Measurements from ENCODE around the gene MERTK. TPM values are rescaled to one million over a fixed set of nuclear protein-coding genes. Genes with fewer than 3 reads are reported as not detected.

MERTK gene
- total and polyA plus RNA-seq, 2 donors from 2014 or later: 9.2 to 32.2 TPM

GRCh38 chr2:111966241-111966640 lies 67.8 kb downstream of the MERTK start:
- Histone ChIP-seq H3K27ac (ENCODE audit: low read depth in 2 of 2, low read length in 2 of 2) (no peak overlapping the region), H3K9ac (ENCODE audit: low read length in 3 of 3) (no peak overlapping the region), H3K9me3 (ENCODE audit: control insufficient read depth in 2 of 3, insufficient read depth in 1 of 3, low read length in 3 of 3) (no peaks in the 10 kb centered on the region), H3K4me1 (ENCODE audit: control insufficient read depth in 2 of 3, insufficient read depth in 2 of 3, low read depth in 1 of 3, low read length in 3 of 3) (peaks cover 0 to 10% (median 0%) of the 10 kb centered on the region in 3 donors), H3K4me3 (ENCODE audit: low read length in 3 of 3) (no peak overlapping the region), H3K27me3 (ENCODE audit: control insufficient read depth, insufficient read depth, low read length) (no peaks in the 10 kb centered on the region), H3K36me3 (ENCODE audit: control insufficient read depth in 2 of 3, insufficient read depth in 3 of 3, low read length in 3 of 3) (peaks cover 0 to 9% (median 7%) of the 10 kb centered on the region in 3 donors)
- no peak for DNase-seq
- intact Hi-C loops (cut with DNase I): no loop called here
- no peak for FAIRE-seq
- no peak for TF ChIP-seq CTCF (IDR thresholded peaks at IDR 0.05; ENCODE audit: borderline replicate concordance, extremely low read depth, insufficient read depth)

- no peak for TF ChIP-seq CTCF (IDR thresholded peaks at IDR 0.05; ENCODE audit: borderline replicate concordance, extremely low read depth, insufficient read depth)
- Histone ChIP-seq H3K27ac (ENCODE audit: low read depth in 2 of 2, low read length in 2 of 2) (peak overlapping the region in 1 of 2 donors; percentile 3), H3K4me3 (ENCODE audit: low read length in 3 of 3) (no peak overlapping the region), H3K36me3 (ENCODE audit: control insufficient read depth in 2 of 3, insufficient read depth in 3 of 3, low read length in 3 of 3) (peaks cover 0 to 9% (median 7%) of the 10 kb centered on the region in 3 donors), H3K9ac (ENCODE audit: low read length in 3 of 3) (no peak overlapping the region), H3K4me1 (ENCODE audit: control insufficient read depth in 2 of 3, insufficient read depth in 2 of 3, low read depth in 1 of 3, low read length in 3 of 3) (peaks cover 0 to 10% (median 0%) of the 10 kb centered on the region in 3 donors), H3K9me3 (ENCODE audit: control insufficient read depth in 2 of 3, insufficient read depth in 1 of 3, low read length in 3 of 3) (no peaks in the 10 kb centered on the region), H3K27me3 (ENCODE audit: control insufficient read depth, insufficient read depth, low read length) (no peaks in the 10 kb centered on the region)
- intact Hi-C loops (cut with DNase I): no loop called here
- FAIRE-seq: no peak
- DNase-seq: no peak
Observed at GRCh38 chr2:111967018-111967417, 68.6 kb downstream of the MERTK start.

- H3K9me3 ChIP-seq (ENCODE audit: control insufficient read depth in 2 of 3, insufficient read depth in 1 of 3, low read length in 3 of 3): no peaks in the 10 kb centered on the region
- intact Hi-C loops (cut with DNase I): no loop called here
Observed at GRCh38 chr2:111970453-111970852, 72.0 kb downstream of the MERTK start.

More at GRCh38 chr2:111970453-111970852, 72.0 kb downstream of the MERTK start:
- FAIRE-seq: no peak
- Histone ChIP-seq H3K36me3 (ENCODE audit: control insufficient read depth in 2 of 3, insufficient read depth in 3 of 3, low read length in 3 of 3) (peaks cover 0 to 9% (median 7%) of the 10 kb centered on the region in 3 donors), H3K4me3 (ENCODE audit: low read length in 3 of 3) (no peak overlapping the region), H3K27ac (ENCODE audit: low read depth in 2 of 2, low read length in 2 of 2) (no peak overlapping the region), H3K27me3 (ENCODE audit: control insufficient read depth, insufficient read depth, low read length) (no peaks in the 10 kb centered on the region), H3K4me1 (ENCODE audit: control insufficient read depth in 2 of 3, insufficient read depth in 2 of 3, low read depth in 1 of 3, low read length in 3 of 3) (peaks cover 0 to 10% (median 5%) of the 10 kb centered on the region in 3 donors), H3K9ac (ENCODE audit: low read length in 3 of 3) (no peak overlapping the region)
- DNase-seq: no peak
- no peak for TF ChIP-seq CTCF (IDR thresholded peaks at IDR 0.05; ENCODE audit: borderline replicate concordance, extremely low read depth, insufficient read depth)

Data from kidney (tissue), 14 donors.